Thyroid gland (tissue), 4 donors: ENCODE measurements around the gene IKBKG. TPM values are rescaled to one million over a fixed set of nuclear protein-coding genes. Genes with fewer than 3 reads are reported as not detected.

Experiments
- DNase-seq, 2 donors: peaks; one replicate each; pipeline ENCODE4 v3.0.0-alpha.2; 2019
- H3K27ac ChIP-seq, 3 donors: fragments of 200-600 bp; sonication (generic); 1 replicate in 2 of 3; 2 replicates in 1 of 3; pipeline ENCODE4 v1.5.1; 2016 to 2019; ENCODE audit warnings: mild to moderate bottlenecking in 1 of 3, moderate library complexity in 1 of 3
- H3K27me3 ChIP-seq: fragments of 200-600 bp; sonication (generic); one replicate; pipeline ENCODE4 v1.5.1; 2019
- H3K36me3 ChIP-seq, 2 donors: fragments of 200-600 bp; sonication (generic); one replicate each; pipeline ENCODE4 v1.5.1; 2016 to 2019
- H3K4me1 ChIP-seq, 2 donors: fragments of 200-600 bp; sonication (generic); one replicate each; pipeline ENCODE4 v1.5.1; 2017 to 2019
- H3K4me3 ChIP-seq, 3 donors: fragments of 200-600 bp; sonication (generic); replicated peaks in 1 of 3; 1 replicate in 2 of 3; 2 replicates in 1 of 3; pipeline ENCODE4 v1.5.1; 2016; ENCODE audit warnings: mild to moderate bottlenecking in 1 of 3
- H3K9me3 ChIP-seq: fragments of 200-600 bp; sonication (generic); one replicate; pipeline ENCODE4 v1.5.1; 2017
- CTCF ChIP-seq, 6 experiments: fragments of 200-600 bp in 3 of 6; fragments of 450-650 bp in 3 of 6; sonication (generic) in 3 of 6; IDR thresholded peaks; one replicate each; pipeline ENCODE4 v1.5.1; 2016 to 2019; ENCODE audit warnings: antibody characterized with exemption in 6 of 6, mild to moderate bottlenecking in 2 of 6, inconsistent platforms in 1 of 6, moderate library complexity in 1 of 6
- POLR2A ChIP-seq, 2 donors: fragments of 450-650 bp; IDR thresholded peaks; one replicate each; pipeline ENCODE4 v1.6.1; 2017; ENCODE audit warnings: antibody characterized with exemption in 2 of 2, mild to moderate bottlenecking in 2 of 2, moderate library complexity in 1 of 2
- WGBS, 2 donors: methylation state at CpG; one replicate each; pipeline ENCODE4 v1.1.5; 2017; 5-methylcytosine and 5-hydroxymethylcytosine counted together
- intact Hi-C: fragments of 100-400 bp; cut with DNase I; formaldehyde crosslinking; loops from one replicate; pipeline ENCODE4 v1.15.1; 2023
- total RNA-seq, 4 donors: library from RNA; depleted of rRNA; stranded (reverse); fragments of >200 nt; gene quantifications; one replicate each; pipeline ENCODE4 v1.2.3, GENCODE V29; 2016

Gene IKBKG
- total RNA-seq, 4 donors from 2014 or later, result 14.4 to 24.3 (median 16.8) TPM

DNA sequence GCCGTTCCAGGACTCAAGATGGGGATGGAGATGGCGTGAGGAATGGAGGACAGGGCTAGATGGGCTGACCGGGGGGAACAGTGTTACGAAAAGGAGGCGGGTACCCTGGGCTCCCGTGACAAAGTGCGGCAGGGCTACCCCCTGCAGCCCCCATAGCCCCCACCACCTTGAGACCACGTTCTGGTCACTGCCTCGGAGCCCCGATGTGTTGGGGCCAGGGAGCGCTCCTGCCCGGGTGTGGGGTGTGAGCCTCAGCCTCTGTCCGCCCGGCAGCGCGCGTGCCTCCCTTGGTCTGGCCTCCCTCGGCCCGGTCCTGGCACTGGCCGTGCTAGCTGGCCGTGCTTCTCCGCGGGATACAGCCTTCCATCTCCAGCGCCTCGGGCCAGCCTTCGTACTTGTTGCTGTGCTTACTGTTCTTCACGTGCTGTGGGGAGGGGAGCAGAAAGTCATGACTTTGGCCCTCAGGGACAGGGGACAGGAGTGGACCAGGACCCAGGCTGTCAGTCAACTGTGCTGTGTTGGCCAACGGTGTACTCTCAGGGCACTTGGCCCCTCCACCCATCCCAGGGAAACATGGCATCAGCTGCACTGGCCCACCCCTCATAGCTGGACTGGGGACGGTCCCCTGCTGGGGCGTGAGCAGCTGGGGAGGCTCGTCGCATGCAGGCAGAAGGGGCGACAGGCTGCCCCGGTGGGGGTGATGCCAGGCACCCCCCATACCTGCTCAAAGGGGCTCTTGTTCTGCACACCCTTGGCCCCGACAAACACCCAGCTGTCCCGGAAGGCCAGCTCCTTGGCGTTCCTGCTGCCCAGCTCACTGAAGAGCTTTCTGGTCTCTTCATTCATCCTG, 40.7 kb upstream of the IKBKG start:
- Histone ChIP-seq H3K27me3 (no peaks in the 10 kb centered on the region), H3K27ac (no peak overlapping the region), H3K4me1 (no peaks in the 10 kb centered on the region), H3K4me3 (no peak overlapping the region), H3K36me3 (peaks cover 3 to 6% of the 10 kb centered on the region in 2 donors), H3K9me3 (no peaks in the 10 kb centered on the region)
- no peak for DNase-seq
- no peak for TF ChIP-seq POLR2A (IDR thresholded peaks at IDR 0.05)
- TF ChIP-seq CTCF (IDR thresholded peaks at IDR 0.05), result no peak
- intact Hi-C loops, result no loop called here
- 80 to 94% methylated on average over 4 to 19 of the region's 37 CpGs for WGBS, 2 donors

DNA sequence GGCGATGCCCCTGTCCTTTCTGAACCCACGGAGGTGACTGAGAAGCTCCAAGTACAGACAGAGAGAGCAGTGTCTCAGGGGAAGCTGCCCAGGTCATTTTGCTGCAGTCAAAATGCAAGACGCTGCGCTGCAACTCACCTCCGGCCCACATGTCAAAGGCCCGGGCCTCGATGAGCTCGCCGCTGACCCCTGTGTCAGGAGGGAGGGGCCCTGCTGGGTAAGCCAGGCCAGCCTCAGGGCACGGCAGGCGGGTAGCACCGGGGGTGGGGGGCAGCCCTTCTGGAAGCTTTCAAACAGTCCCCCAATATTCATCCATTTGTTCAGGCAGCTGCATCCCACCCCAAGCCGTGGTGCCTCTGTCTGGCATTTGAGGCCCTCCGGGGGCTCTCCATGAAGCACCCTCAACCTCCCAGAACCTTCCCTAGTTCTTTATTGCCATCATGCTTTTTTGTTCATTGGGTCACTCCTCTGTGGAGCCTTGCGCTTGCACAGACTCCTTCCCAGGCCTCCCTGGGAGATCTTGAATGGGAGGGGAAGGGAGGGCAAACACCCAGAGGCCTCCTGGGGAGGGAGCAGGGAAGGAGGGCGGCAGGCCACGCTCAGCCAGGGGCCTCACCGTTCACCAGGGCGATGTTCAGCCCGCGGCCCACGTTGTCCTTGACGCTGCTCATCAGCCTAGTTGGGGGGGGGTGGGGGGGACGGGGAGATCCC, 39.6 kb upstream of the IKBKG start:
- DNase-seq, result no peak
- TF ChIP-seq CTCF (IDR thresholded peaks at IDR 0.05) (no peak), POLR2A (IDR thresholded peaks at IDR 0.05) (no peak)
- WGBS, 2 donors, result 88 to 91% methylated on average over 5 to 6 of the region's 24 CpGs
- Histone ChIP-seq H3K27me3 (no peaks in the 10 kb centered on the region), H3K9me3 (no peaks in the 10 kb centered on the region), H3K4me3 (no peak overlapping the region), H3K36me3 (peaks cover 3 to 6% of the 10 kb centered on the region in 2 donors), H3K4me1 (no peaks in the 10 kb centered on the region), H3K27ac (no peak overlapping the region)
- intact Hi-C loops, result no loop called here

DNA sequence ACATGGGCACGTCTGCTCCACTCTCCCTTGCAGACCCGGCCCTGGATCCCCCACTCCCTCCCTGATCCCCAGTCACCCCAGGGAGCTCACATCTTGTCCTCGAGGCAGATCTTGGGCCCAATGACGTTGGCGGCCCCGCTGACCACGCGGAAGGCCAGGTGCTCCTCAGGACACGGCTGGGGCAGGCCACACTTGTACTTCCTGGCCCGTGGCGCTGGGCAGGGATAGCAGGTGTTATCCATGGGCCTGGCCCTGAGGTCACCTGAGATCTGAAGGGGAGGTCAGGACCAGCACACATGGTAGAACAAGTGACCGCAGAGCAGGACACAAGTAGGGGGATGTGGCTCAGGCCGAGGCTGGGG, 39.1 kb upstream of the IKBKG start:
- Histone ChIP-seq H3K9me3 (no peaks in the 10 kb centered on the region), H3K4me1 (no peaks in the 10 kb centered on the region), H3K36me3 (peaks cover 3 to 6% of the 10 kb centered on the region in 2 donors), H3K27me3 (no peaks in the 10 kb centered on the region), H3K27ac (no peak overlapping the region), H3K4me3 (no peak overlapping the region)
- 100% methylated on average over 1 of the region's 13 CpGs; no CpG with 5 or more reads in 1 of the 2 donors for WGBS, 2 donors
- TF ChIP-seq POLR2A (IDR thresholded peaks at IDR 0.05), result no peak
- no peak for TF ChIP-seq CTCF (IDR thresholded peaks at IDR 0.05)
- DNase-seq, result no peak
- intact Hi-C loops, result no loop called here

DNA sequence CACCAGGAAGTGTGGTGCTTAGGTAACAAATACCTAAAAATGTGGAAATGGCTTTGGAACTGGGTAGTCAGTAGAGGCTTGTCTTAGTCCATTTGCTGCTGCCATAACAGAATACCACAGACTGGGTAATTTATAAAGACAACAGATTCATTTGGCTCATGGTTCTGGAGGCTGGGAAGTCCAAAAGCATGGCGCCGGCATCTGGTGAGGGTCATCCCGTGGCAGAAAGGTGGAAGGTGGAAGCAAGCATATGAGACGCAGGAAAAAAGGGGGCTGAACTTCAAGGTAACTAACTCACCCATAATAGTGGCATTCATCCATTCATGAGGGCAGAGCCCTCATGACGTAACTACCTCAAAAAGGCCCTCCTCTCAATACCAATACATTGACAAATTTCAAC, 38.0 kb upstream of the IKBKG start:
- WGBS, 2 donors, result 98 to 100% methylated on average over 5 of the region's 5 CpGs

More for the DNA sequence above, 38.0 kb upstream of the IKBKG start:
- no peaks in the 10 kb centered on the region for H3K27me3 ChIP-seq
- H3K9me3 ChIP-seq, result no peaks in the 10 kb centered on the region
- no peak overlapping the region for H3K27ac ChIP-seq
- H3K4me3 ChIP-seq, result no peak overlapping the region
- H3K36me3 ChIP-seq, result peaks cover 3 to 6% of the 10 kb centered on the region in 2 donors
- no peak for DNase-seq
- no peak for TF ChIP-seq CTCF (IDR thresholded peaks at IDR 0.05)
- no peak for TF ChIP-seq POLR2A (IDR thresholded peaks at IDR 0.05)
- H3K4me1 ChIP-seq, result no peaks in the 10 kb centered on the region
- intact Hi-C loops, result no loop called here
